GM10266 (cell line): ENCODE results near the gene MEMO1.
"Not testable (repeated sequence)": the region's sequence is repeated elsewhere in the genome, so short reads cannot be mapped to it uniquely, and the experiment has no call there.

Source experiments
- DNase-seq: peaks from one replicate; pipeline ENCODE4 v3.0.0; 2012; ENCODE audit errors: extremely low spot score
- TF ChIP-seq, protein P1 (sequence below): IDR thresholded peaks from 2 replicates; pipeline ENCODE4 v1.5.1; 2012; ENCODE audit warnings: mild to moderate bottlenecking, low read depth; ENCODE audit not compliant: control insufficient read depth, insufficient read depth; ENCODE audit errors: missing control alignments

MEMO1 gene

DNA sequence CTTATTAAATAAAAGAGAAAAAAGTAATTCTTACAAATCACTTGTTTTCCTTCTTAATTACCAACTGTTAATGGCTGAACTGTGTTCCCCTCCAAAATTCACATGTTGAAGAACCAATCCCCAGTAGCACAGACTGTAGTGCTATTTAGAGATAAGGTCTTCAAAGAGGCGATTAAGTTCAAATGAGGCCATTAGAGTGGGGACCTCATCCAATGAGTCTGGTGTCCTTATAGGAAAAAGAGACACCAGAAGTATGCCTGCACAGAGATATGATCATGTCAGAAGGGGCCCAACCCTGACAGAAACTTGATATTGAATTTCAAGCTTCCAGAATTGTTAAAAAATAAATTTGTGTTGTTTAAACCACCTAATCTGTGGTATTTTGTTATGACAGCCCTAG is 89.8 kb downstream of the MEMO1 start:
- TF ChIP-seq, protein P1, sequence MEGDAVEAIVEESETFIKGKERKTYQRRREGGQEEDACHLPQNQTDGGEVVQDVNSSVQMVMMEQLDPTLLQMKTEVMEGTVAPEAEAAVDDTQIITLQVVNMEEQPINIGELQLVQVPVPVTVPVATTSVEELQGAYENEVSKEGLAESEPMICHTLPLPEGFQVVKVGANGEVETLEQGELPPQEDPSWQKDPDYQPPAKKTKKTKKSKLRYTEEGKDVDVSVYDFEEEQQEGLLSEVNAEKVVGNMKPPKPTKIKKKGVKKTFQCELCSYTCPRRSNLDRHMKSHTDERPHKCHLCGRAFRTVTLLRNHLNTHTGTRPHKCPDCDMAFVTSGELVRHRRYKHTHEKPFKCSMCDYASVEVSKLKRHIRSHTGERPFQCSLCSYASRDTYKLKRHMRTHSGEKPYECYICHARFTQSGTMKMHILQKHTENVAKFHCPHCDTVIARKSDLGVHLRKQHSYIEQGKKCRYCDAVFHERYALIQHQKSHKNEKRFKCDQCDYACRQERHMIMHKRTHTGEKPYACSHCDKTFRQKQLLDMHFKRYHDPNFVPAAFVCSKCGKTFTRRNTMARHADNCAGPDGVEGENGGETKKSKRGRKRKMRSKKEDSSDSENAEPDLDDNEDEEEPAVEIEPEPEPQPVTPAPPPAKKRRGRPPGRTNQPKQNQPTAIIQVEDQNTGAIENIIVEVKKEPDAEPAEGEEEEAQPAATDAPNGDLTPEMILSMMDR: no peak
- no peak for DNase-seq

DNA sequence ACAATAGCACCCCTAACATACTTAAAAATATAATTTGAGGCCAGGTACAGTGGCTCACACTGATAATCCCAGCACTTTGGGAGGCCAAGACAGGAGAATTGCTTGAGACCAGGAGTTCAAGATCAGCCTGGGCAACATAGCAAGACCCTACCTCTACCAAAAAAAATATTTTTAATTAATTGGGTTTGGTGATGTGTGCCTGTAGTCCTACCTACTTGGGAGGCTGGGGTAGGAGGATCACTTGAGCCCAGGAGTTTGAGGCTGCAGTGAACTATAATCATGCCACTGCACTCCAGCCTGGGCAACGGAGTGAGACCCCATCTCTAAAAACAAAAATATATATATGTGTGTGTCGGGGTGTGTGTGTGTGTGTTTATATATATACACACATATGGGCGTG is 91.3 kb downstream of the MEMO1 start:
- TF ChIP-seq, protein P1: no peak
- DNase-seq: no peak

DNA sequence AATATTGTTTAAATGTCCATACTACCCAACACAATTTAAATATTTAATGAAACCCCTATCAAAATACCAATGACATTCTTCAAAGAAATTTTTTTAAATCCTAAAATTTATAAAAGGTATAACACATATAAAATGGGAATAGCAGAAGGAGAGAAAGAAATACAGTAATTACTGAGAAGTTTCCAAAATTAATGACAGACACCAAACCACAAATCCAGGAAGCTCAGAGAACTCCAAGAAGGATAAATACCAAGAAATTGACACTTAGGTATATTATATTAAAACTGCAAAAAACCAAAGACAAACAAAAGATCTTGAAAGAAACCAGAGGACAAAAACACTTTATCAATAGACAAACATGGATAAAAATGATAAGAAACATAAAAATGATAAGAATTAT is 101.1 kb downstream of the MEMO1 start:
- TF ChIP-seq, protein P1: no peak
- no peak for DNase-seq

DNA sequence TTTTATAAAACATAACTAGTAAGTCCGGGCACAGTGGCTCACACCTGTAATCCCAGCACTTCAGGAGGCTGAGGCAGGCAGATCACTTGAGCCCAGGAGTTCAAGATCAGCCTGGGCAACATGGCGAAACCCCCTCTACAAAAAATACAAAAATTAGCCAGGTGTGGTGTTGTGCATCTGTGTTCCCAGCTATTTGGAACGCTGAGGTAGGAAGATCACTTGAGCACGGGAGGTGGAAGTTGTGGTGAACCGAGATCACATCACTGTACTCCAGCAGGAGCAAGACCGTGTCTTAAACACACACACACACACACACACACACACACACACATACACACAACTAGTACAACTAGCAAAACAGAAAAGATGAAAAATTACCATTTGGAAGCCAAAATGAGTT is 103.3 kb downstream of the MEMO1 start:
- DNase-seq: not testable (repeated sequence)

DNA sequence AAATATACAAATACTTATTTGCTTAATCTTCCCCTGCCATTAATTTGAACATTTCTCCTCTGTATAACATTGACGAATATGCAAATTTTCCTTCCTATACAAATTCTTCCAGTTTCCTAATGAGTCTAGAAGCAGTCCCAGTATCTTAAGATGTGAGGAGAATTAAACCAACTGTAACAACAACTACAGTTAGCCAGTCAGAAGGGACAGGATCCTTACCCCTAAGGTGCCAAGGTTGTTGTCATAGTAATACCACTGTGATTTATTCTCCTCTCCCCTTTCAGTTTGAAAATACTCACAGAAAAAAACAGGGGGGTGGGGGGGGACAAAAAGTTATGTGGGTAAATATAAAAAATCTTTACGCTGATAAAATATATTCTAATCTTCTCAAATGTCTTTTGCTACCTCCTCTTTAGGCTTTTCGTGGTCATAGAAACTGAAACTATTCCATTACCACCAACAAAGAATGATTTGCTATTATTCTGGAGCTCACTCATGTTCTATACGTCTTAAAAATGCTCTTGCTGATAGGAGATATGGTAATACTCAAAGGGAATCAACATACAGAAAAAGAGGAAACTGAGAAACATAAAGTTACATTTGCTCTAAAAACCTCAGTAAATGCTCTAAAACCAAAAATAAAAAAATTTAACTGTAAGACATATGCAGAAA is 107.6 kb downstream of the MEMO1 start:
- TF ChIP-seq, protein P1: no peak
- no peak for DNase-seq

DNA sequence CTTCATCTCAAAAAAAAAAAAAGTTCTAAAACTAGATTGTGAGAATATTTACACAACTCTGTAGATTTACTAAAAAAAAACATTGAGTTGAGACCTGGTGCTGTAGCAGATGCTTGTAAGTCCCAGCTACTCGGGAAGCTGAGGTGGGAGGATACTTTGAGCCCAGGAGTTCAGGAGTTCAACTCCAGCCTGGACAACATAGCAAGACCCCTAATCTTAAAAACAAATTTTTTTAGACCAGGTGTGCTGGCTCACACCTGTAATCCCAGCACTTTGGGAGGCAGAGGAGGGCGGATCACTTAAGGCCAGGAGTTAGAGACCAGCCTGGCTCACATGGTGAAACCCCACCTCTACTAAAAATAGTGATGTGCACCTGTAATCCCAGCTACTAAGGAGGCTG is 108.9 kb downstream of the MEMO1 start:
- DNase-seq: no peak
- TF ChIP-seq, protein P1: no peak

DNA sequence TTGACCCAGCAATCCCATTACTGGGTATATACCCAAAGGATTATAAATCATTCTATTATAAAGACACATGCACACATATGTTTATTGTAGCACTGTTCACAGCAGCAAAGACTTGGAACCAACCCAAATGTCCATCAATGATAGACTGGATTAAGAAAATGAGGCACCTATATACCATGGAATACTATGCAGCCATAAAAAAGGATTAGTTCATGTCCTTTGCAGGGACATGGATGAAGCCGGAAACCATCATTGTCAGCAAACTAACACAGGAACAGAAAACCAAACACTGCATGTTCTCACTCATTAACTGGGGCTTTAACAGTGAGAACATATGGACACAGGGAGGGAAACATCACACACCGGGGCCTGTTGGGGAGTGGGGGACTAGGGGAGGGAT is 110.7 kb downstream of the MEMO1 start:
- not testable (repeated sequence) for DNase-seq

DNA sequence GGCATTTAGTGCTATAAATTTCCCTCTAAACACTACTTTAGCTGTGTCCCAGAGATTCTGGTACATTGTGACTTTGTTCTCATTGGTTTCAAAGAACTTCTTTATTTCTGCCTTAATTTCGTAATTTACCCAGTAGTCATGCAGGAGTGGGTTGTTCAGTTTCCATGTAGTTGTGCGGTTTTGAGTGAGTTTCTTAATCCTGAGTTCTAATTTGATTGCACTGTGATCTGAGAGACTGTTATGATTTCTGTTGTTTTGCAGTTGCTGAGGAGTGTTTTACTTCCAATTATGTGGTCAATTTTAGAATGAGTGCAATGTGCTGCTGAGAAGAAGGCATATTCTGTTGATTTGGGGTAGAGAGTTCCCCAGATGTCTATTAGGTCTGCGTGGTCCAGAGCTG is 112.5 kb downstream of the MEMO1 start:
- DNase-seq: not testable (repeated sequence)

DNA sequence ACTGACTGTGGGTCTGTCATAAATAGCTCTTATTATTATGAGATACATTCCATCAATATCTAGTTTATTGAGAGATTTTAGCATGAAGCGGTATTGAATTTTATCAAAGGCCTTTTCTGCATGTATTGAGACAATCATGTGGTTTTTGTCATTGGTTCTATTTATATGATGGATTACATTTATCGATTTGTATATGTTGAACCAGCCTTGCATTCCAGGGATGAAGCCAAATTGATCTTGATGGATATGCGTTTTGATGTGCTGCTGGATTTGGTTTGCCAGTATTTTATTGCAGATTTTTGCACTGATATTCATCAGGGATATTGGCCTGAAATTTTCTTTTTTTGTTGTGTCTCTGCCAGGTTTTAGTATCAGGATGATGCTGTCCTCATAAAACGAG is 113.5 kb downstream of the MEMO1 start:
- not testable (repeated sequence) for DNase-seq

DNA sequence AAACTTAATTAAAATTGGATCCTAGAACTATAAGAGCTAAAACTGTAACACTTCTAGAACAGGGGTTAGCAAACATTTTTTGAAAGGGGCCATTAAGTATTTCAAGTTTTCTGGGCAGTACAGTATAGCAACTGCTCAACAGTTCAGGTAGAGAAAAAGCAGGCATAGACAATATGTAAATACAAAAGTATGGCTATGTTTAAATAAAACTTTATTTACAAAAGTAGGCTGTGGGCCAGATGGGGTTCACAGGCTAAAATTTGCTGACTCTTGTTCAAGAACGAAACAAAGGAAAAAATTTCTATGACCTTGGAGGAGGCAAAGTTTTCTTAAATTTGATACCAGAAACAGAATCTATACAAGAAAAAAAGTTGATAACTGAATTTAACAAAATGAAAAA is 114.5 kb downstream of the MEMO1 start:
- no peak for DNase-seq
- TF ChIP-seq, protein P1: no peak
